Cerebellar nuclear complex (tissue), 1 donor: ENCODE results near the gene CREBBP.
"Not testable (repeated sequence)": the region's sequence is repeated elsewhere in the genome, so short reads cannot be mapped to it uniquely, and the experiment has no call there.

Experiments used
- DNase-seq, 2 experiments: peaks; one replicate each; lab custom pipeline; 2025; lab: John Stamatoyannopoulos, UW

The CREBBP gene

GRCh38 chr16:3880623-3881498, at the start of gene CREBBP:
CREBBP (minus strand) TSS chr16:3880713; CDS start chr16:3879916, 797 bp downstream.
- peak in 1 of 2 experiments; percentile 26 for DNase-seq

DNA sequence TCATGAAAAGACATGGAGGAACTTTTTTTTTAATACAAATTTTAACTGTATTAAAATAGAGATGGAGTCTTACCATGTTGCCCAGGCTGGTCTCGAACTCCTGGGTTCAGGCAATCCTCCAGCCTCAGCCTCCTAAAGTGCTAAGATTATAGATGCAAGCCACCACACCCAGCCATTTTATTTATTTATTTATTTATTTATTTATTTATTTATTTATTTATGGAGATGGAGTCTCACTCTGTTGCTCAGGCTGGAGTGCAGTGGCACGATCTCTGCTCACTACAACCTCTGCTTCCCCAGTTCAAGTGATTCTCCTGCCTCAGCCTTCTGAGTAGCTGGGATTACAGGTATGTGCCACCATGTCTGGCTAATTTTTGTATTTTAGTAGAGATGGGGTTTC, 46.6 kb upstream of the CREBBP start:
- DNase-seq: not testable (repeated sequence)

GRCh38 chr16:3924763-3925162, 44.2 kb upstream of the CREBBP start:
- DNase-seq: no peak

DNA sequence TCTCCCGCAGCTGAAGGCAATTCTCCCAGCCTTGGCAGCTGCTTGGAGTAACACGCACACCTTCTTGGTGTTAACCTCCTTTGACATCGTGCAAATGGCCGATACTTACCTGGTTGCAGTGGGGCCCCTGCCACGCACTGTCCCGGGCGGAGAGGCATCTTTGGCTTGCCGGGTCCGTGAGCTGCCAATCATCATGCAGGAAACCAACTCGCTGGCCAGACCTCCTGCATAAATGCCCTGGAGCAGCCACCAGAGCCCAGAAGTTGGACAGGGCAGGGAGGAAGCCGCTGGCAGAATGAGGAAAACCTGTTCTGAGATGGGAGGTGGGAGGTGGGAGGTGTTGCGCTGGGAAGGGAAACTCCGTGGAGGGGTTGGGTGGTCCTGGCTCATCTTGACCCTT, 41.7 kb upstream of the CREBBP start:
- DNase-seq: no peak

- DNase-seq: no peak
Measured at GRCh38 chr16:3920206-3920605, 39.7 kb upstream of the CREBBP start.

DNA sequence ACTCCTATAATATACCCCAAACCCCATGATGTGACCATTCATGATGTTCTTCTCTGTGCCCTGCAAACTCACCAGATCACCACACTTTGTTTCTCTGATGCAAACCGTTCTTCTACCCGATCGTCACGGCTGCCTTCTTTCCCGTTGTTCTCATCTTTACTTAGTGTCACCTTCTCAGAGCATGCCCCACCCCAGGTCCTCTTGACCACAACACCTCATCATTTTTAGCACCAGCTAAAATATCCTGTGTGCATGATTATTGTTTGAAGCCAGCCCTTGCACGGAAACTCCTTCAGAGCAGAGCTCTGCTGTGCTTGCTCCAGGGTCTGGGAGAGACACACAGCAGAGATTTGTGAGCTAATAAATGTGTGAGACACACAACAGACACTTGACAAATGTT, 38.9 kb upstream of the CREBBP start:
- no peak for DNase-seq

DNA sequence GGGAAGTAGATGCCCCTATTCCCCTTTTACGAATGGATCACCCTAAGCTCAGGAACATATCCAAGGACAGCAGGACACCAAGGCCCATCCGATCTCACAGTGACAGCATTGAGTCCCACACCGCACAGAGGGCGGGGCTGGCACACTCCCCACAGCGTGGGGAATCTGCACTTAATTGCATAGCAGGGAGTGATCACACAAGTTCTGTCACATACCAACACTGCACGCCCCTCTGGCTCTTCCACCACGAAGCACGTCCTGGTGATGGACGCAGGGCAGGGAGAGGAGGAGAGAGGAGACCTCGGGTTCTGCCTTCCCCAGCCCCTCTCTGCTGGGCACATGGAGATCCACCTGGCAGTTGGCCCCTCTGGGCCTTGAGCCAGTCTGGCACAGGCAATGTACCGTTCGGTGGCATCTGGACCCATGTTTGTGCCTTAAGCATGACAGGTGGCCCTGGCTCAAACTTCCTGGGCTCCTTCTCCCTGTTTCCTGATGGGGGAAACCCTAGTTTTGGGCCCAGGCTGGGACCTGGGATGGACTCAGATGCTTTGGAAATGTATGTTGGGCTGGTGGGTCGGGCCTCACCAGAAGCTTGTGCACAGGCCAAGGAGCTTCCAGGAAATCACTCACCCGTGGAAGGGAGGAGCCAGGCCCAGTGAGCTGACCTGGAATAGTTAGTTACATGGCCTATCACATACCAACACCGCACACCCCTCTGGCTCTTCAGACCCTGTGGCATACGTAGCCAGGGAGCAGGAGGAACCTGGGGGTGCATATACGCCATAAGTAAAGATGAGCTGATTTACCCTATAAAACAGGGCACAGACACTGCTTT, 35.1 kb upstream of the CREBBP start:
- no peak for DNase-seq

DNA sequence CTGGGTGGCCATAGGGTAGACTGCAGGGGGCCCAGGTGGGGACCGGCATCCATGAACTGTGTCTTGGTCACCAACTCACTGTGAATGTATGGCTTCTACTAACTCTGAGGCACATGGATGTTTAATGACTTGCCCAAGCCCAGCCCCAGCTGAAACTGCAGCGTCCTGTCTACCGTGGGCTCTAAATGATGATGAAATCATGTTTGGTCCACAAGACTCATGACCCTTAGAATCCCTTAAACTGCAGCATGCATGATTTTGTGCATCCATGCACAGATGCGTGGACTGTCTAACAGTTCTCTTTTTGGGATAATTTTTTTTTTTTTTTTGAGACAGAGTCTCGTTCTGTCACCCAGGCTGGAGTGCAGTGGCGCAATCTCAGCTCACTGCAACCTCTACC, 32.4 kb upstream of the CREBBP start:
- DNase-seq: no peak

DNA sequence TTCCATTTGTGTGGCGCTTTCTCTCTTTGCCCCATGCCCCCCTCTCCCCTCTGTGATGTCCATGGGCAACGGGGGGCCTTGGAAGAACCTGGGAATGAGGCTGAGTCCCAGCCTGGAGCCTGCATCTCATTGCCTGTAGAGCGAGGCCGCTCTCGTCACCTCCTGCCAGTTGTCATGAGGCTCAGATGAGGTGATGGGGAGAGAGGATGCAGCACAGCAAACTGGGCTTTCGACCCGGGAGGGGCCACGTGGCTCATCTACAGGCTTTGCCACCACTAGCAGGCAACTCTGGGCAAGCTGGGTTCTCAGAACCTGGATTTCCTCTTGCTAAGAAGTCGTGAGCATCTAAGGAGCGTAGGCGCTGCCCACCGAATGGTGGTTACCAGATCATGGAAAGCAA, 31.9 kb upstream of the CREBBP start:
- DNase-seq: no peak

DNA sequence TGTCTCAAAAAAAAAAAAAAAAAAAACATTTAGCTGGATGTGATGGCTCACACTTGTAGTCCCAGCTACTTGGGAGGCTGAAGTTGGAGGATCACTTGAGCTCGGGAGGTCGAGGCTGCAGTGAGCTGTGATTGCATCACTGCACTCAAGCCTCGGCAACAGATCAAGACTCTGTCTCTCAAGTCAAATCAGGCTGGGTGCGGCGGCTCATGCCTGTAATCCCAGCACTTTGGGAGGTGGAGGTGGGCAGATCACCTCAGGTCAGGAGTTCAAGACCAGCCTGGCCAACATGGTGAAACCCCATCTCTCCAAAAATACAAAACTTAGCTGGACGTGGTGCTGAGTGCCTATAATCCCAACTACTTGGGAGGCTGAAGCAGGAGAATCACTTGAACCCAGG, 31.2 kb upstream of the CREBBP start:
- not testable (repeated sequence) for DNase-seq

GRCh38 chr16:3909791-3910583, 29.5 kb upstream of the CREBBP start:
- no peak for DNase-seq

GRCh38 chr16:3908951-3909437, 28.5 kb upstream of the CREBBP start:
- DNase-seq: no peak

GRCh38 chr16:3907586-3907985, 27.1 kb upstream of the CREBBP start:
- no peak for DNase-seq

DNA sequence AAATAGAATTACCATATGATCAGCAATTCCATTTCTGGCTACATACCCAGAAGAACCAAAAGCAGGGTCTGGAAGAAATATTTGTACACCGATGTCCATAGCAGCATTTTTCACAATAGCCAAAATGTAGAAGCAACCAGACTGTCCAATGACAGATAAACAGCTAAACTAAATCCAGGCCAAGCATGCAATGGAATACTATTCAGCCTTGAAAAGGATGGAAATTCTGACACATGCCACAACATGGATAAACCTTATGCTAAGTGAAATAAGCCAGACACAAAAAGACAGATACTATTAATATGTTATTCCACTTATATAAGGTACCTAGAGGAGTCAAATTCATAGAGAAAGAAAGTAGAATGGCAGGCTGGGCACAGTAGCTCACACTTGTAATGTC, 25.9 kb upstream of the CREBBP start:
- DNase-seq: no peak

GRCh38 chr16:3904875-3905274, 24.4 kb upstream of the CREBBP start:
- no peak for DNase-seq

- DNase-seq: no peak
Measured at GRCh38 chr16:3890091-3890490, 9.6 kb upstream of the CREBBP start.

GRCh38 chr16:3889059-3889458, 8.5 kb upstream of the CREBBP start:
- no peak for DNase-seq

- DNase-seq: not testable (repeated sequence)
Measured at GRCh38 chr16:3885999-3886398, 5.5 kb upstream of the CREBBP start.

DNA sequence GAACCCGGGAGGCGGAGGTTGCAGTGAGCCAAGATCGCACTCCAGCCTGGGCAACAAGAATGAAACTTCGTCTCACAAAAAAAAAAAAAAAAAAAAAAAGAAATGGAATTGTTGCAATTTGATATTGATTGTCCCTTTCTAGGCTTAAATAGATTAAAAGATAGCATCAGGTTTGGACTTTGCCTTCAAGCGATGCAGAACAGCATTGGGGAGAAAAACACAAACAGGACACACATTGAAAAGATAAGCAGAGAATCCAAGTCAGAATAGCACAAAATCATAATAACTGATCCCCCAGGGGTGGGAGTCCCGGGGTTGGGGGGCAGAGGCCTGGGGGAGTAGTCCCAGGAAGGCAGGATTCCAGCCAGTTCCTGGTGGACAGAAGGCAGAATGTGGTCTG, 3.9 kb upstream of the CREBBP start:
- no peak for DNase-seq

DNA sequence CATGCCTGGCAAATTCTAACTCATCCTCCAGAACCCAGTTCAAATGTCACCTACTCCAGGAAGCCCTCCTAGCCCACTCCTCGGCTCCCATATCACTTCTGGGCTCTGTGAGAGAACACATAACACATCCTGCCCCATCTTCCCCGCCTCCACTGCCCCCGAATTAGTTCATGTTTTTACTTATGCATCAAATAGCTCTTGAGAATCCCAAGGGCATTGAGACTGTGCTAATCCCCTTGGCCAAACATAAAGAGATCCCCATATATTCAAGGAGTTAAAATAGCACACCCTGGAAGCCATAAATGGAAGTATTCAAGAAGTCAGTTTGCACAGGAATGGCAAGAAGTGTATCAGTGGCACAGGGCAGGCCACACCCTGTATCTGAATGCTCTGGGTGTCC, 2.0 kb upstream of the CREBBP start:
- DNase-seq: no peak

DNA sequence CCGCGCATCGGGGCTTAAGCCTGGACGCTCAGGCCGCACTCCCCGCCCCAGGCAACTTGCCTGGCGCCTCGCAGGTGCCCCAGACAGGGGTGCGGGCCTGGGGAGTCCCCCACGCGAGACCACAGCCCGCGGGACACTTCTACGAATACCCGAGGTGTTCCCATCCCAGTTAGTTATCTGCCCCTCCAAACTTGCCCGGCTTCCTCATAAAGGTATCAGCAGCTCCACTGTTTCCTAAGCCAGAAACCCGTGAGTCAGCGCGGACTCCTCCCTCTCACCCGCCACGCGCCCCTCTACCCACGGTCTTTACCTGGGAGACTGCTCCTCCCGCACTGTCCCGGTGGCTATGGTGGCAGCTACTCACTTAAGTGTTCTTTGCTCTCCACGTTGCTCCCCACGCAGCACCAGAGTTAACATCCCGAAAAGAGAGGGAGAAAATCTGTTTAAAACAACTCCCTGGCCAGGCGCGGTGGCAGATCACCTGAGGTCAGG, 1.0 kb upstream of the CREBBP start:
- DNase-seq: no peak
